ENCODE results near the gene ZIC2. TPM values are rescaled to one million over a fixed set of nuclear protein-coding genes. Genes with fewer than 3 reads are reported as not detected.

Gene ZIC2
- total and polyA plus RNA-seq, 5 donors from 2014 or later = not detected

- no peak for ATAC-seq (ENCODE audit: low read depth in 2 of 2)
- H3K4me3 ChIP-seq (ENCODE audit: low read depth, low read length) = no peak overlapping the region
These were observed 13.6 kb upstream of the ZIC2 start for GRCh38 chr13:99967869-99968520.

DNA sequence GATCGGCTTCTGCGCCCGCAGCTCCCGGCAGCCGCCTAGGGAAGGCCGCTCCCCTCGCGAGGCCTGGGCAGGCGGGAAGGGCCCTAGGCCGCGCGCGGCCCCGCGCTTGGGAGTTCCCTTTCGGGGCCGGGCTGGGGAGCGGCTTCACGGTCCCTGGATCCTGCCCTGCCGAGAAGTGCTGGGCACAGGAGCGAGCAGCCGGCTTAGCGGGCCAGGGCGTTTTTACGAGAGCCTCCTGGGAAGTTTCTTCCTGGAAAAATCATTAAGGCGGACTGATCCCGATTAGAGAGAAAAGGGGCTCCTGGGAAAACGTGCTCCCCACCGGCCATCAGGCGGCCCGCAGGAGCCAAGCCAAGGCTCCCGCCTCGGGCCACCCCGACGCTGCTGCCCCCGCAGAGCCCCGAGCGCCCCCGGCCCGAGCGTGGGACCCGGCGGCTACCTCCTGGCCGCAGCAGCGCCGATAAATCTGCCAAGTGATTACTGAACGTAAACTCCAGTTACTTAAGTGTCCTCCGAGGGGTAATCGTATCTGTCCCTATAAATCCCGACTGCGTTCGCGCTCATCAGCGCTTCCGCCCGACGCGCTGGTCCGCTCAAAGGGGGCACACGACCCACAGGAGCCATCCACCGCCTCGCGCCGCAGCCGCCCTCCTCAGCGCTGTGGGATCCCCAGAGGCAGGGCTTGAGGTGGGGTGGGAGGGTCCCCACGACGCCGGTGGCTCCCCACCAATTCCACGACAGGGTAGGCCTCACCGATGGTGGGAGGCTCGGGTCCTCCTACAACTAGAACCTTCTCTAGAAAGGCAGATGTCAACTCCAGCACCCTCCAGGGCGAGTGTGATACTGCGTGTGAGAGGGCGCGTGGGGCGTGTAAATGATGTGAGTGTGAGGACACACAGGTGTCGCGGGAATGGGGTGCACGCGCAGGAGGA, 12.8 kb upstream of the ZIC2 start:
- peaks cover 74% of the 10 kb centered on the region for H3K27me3 Mint-ChIP-seq
- H3K9me3 Mint-ChIP-seq = peaks cover 0 to 18% (median 5%) of the 10 kb centered on the region in 7 donors
- Histone ChIP-seq H3K27me3 (ENCODE audit: control insufficient read depth, insufficient read depth, low read length) (peaks cover 53% of the 10 kb centered on the region), H3K4me3 (ENCODE audit: low read depth, low read length) (no peak overlapping the region), H3K36me3 (ENCODE audit: control insufficient read depth, insufficient read depth, low read length) (no peaks in the 10 kb centered on the region), H3K9me3 (ENCODE audit: control insufficient read depth in 2 of 2, low read length in 2 of 2) (peaks cover 13 to 21% of the 10 kb centered on the region in 2 experiments), H3K27ac (ENCODE audit: insufficient read depth, low read length, poor library complexity, severe bottlenecking) (no peak overlapping the region), H3K4me1 (ENCODE audit: control insufficient read depth, insufficient read depth, low read length, poor library complexity, severe bottlenecking) (peaks cover 38% of the 10 kb centered on the region)
- peak overlapping the region in 2 of 3 donors; percentile 60 to 85 for H3K27ac Mint-ChIP-seq
- H3K4me3 Mint-ChIP-seq = peak overlapping the region; percentile 86 to 95 (median 87)
- H3K36me3 Mint-ChIP-seq = peaks cover 4% of the 10 kb centered on the region
- no peak for DNase-seq
- peaks cover 0 to 27% (median 15%) of the 10 kb centered on the region in 4 donors for H3K4me1 Mint-ChIP-seq
- ATAC-seq (ENCODE audit: low read depth in 2 of 2) = no peak

More at GRCh38 chr13:99967869-99968520, 13.6 kb upstream of the ZIC2 start:
- Histone ChIP-seq H3K4me1 (ENCODE audit: control insufficient read depth, insufficient read depth, low read length, poor library complexity, severe bottlenecking) (peaks cover 38% of the 10 kb centered on the region), H3K27ac (ENCODE audit: insufficient read depth, low read length, poor library complexity, severe bottlenecking) (no peak overlapping the region), H3K36me3 (ENCODE audit: control insufficient read depth, insufficient read depth, low read length) (no peaks in the 10 kb centered on the region), H3K27me3 (ENCODE audit: control insufficient read depth, insufficient read depth, low read length) (peaks cover 51% of the 10 kb centered on the region), H3K9me3 (ENCODE audit: control insufficient read depth in 2 of 2, low read length in 2 of 2) (peaks cover 7 to 13% of the 10 kb centered on the region in 2 experiments)
- Mint-ChIP-seq H3K27me3 (peaks cover 69% of the 10 kb centered on the region), H3K27ac (peak overlapping the region in 2 of 3 donors; percentile 5 to 95), H3K9me3 (peaks cover 0 to 15% (median 5%) of the 10 kb centered on the region in 7 donors), H3K4me3 (peak overlapping the region; percentile 26 to 82 (median 56)), H3K36me3 (peaks cover under 1% of the 10 kb centered on the region), H3K4me1 (peaks cover 0 to 27% (median 15%) of the 10 kb centered on the region in 4 donors)
- DNase-seq = no peak

DNA sequence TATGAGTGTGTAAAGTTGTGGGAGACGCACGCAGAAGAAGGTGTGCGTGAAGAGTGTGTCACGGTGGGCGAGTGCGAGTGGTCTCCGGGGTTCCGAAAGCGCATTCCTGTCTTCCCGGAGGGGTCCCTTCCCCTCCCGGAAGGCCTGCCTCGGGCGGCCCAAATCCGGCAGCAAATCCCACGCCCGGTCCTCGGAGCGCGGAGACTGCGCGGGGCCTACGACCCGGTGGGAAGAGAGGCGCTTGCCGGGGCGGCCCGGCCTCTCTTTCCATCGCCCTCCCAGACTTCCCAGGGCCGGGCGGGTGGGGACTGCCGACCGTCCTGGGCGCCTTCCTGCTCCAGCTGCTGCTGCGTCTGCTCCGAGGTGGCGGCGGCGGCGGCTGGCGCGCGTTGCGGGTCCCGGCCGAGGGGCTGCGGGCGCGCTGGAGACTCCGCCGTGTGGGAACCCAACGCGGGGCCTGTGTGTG, 12.1 kb upstream of the ZIC2 start:
- Mint-ChIP-seq H3K27ac (peak overlapping the region in 2 of 3 donors; percentile 60 to 85), H3K4me3 (peak overlapping the region; percentile 86 to 95 (median 88)), H3K9me3 (peaks cover 0 to 20% (median 5%) of the 10 kb centered on the region in 7 donors)

GRCh38 chr13:99969919-99970650, 11.5 kb upstream of the ZIC2 start:
- H3K9me3 Mint-ChIP-seq = peaks cover 0 to 20% (median 5%) of the 10 kb centered on the region in 7 donors
- Histone ChIP-seq H3K36me3 (ENCODE audit: control insufficient read depth, insufficient read depth, low read length) (no peaks in the 10 kb centered on the region), H3K4me3 (ENCODE audit: low read depth, low read length) (no peak overlapping the region), H3K27me3 (ENCODE audit: control insufficient read depth, insufficient read depth, low read length) (peaks cover 56% of the 10 kb centered on the region), H3K9me3 (ENCODE audit: control insufficient read depth in 2 of 2, low read length in 2 of 2) (peaks cover 12 to 33% of the 10 kb centered on the region in 2 experiments), H3K27ac (ENCODE audit: insufficient read depth, low read length, poor library complexity, severe bottlenecking) (no peak overlapping the region), H3K4me1 (ENCODE audit: control insufficient read depth, insufficient read depth, low read length, poor library complexity, severe bottlenecking) (peaks cover 38% of the 10 kb centered on the region)
- peak in 1 of 3 donors; percentile 57 for DNase-seq
- ATAC-seq (ENCODE audit: low read depth in 2 of 2) = peak; percentile 47 to 54
- peaks cover 4% of the 10 kb centered on the region for H3K36me3 Mint-ChIP-seq
- H3K4me1 Mint-ChIP-seq = peaks cover 0 to 27% (median 15%) of the 10 kb centered on the region in 4 donors
- peaks cover 75% of the 10 kb centered on the region for H3K27me3 Mint-ChIP-seq
- peak overlapping the region in 2 of 3 donors; percentile 59 to 80 for H3K27ac Mint-ChIP-seq
- peak overlapping the region; percentile 47 to 88 (median 82) for H3K4me3 Mint-ChIP-seq

More for the DNA sequence above, 12.1 kb upstream of the ZIC2 start:
- peaks cover 56% of the 10 kb centered on the region for H3K27me3 ChIP-seq (ENCODE audit: control insufficient read depth, insufficient read depth, low read length)
- peaks cover 4% of the 10 kb centered on the region for H3K36me3 Mint-ChIP-seq
- peaks cover 74% of the 10 kb centered on the region for H3K27me3 Mint-ChIP-seq
- ATAC-seq (ENCODE audit: low read depth in 2 of 2) (peak in 1 of 2 donors; percentile 5), DNase-seq (no peak)
- peaks cover 12 to 27% of the 10 kb centered on the region in 2 experiments for H3K9me3 ChIP-seq (ENCODE audit: control insufficient read depth in 2 of 2, low read length in 2 of 2)
- H3K4me3 ChIP-seq (ENCODE audit: low read depth, low read length) = no peak overlapping the region
- H3K27ac ChIP-seq (ENCODE audit: insufficient read depth, low read length, poor library complexity, severe bottlenecking) = no peak overlapping the region
- no peaks in the 10 kb centered on the region for H3K36me3 ChIP-seq (ENCODE audit: control insufficient read depth, insufficient read depth, low read length)
- H3K4me1 ChIP-seq (ENCODE audit: control insufficient read depth, insufficient read depth, low read length, poor library complexity, severe bottlenecking) = peaks cover 38% of the 10 kb centered on the region
- H3K4me1 Mint-ChIP-seq = peaks cover 0 to 27% (median 15%) of the 10 kb centered on the region in 4 donors

GRCh38 chr13:99970651-99971575, 10.7 kb upstream of the ZIC2 start:
- no peak overlapping the region for H3K27ac ChIP-seq (ENCODE audit: insufficient read depth, low read length, poor library complexity, severe bottlenecking)
- H3K9me3 Mint-ChIP-seq = peaks cover under 1 to 20% (median 5%) of the 10 kb centered on the region in 7 donors
- peaks cover 53% of the 10 kb centered on the region for H3K27me3 ChIP-seq (ENCODE audit: control insufficient read depth, insufficient read depth, low read length)
- H3K27ac Mint-ChIP-seq = no peak overlapping the region
- peak overlapping the region in 2 of 4 donors; percentile 11 to 30 for H3K4me3 Mint-ChIP-seq
- no peak overlapping the region for H3K4me3 ChIP-seq (ENCODE audit: low read depth, low read length)
- no peaks in the 10 kb centered on the region for H3K36me3 ChIP-seq (ENCODE audit: control insufficient read depth, insufficient read depth, low read length)
- H3K36me3 Mint-ChIP-seq = peaks cover 4% of the 10 kb centered on the region
- ATAC-seq (ENCODE audit: low read depth in 2 of 2) (peak; percentile 14 to 22), DNase-seq (no peak)
- H3K4me1 Mint-ChIP-seq = peaks cover 0 to 27% (median 15%) of the 10 kb centered on the region in 4 donors
- H3K27me3 Mint-ChIP-seq = peaks cover 78% of the 10 kb centered on the region
- H3K4me1 ChIP-seq (ENCODE audit: control insufficient read depth, insufficient read depth, low read length, poor library complexity, severe bottlenecking) = peaks cover 38% of the 10 kb centered on the region
- H3K9me3 ChIP-seq (ENCODE audit: control insufficient read depth in 2 of 2, low read length in 2 of 2) = peaks cover 12 to 41% of the 10 kb centered on the region in 2 experiments

- no peak within 1 kb of the TSS for H3K27ac ChIP-seq (ENCODE audit: insufficient read depth, low read length, poor library complexity, severe bottlenecking)
- ATAC-seq (ENCODE audit: low read depth in 2 of 2) (no peak), DNase-seq (no peak)
- H3K36me3 ChIP-seq (ENCODE audit: control insufficient read depth, insufficient read depth, low read length) = no peaks in the 10 kb centered on the region
- Mint-ChIP-seq H3K9me3 (peaks cover 3 to 28% (median 7%) of the 10 kb centered on the region in 7 donors), H3K27ac (peak within 1 kb of the TSS in 2 of 3 donors; percentile 27 to 71), H3K4me1 (peaks cover 0 to 27% (median 15%) of the 10 kb centered on the region in 4 donors), H3K27me3 (peaks cover 78% of the 10 kb centered on the region), H3K36me3 (peaks cover 4% of the 10 kb centered on the region), H3K4me3 (peak within 1 kb of the TSS; percentile 41 to 86 (median 65))
- H3K4me1 ChIP-seq (ENCODE audit: control insufficient read depth, insufficient read depth, low read length, poor library complexity, severe bottlenecking) = peaks cover 38% of the 10 kb centered on the region
- no peak within 1 kb of the TSS for H3K4me3 ChIP-seq (ENCODE audit: low read depth, low read length)
- H3K9me3 ChIP-seq (ENCODE audit: control insufficient read depth in 2 of 2, low read length in 2 of 2) = peaks cover 18 to 48% of the 10 kb centered on the region in 2 experiments
- H3K27me3 ChIP-seq (ENCODE audit: control insufficient read depth, insufficient read depth, low read length) = peaks cover 54% of the 10 kb centered on the region
These were observed 9.9 kb upstream of the ZIC2 start, which contains the start of gene ZIC5 for GRCh38 chr13:99971576-99972189. Gene ZIC5 (minus strand): TSS chr13:99971767. CDS start chr13:99971603, 164 bp downstream.

Data from CD4-positive, CD25-positive, alpha-beta regulatory T cell (primary cell).